HL-60 (cell line): Measurements from ENCODE around the gene RAD23A.

Source experiments
- DNase-seq, 2 experiments: peaks; one replicate each; pipeline ENCODE4 v3.0.0-alpha.2; 2010 to 2020; ENCODE audit warnings: low read depth in 1 of 2, low spot score in 1 of 2
- H3K27ac ChIP-seq: fragments of 250-450 bp; sonication (Bioruptor Pico); replicated peaks from 2 replicates; pipeline ENCODE4 v1.5.1; 2020; ENCODE audit warnings: mild to moderate bottlenecking, moderate library complexity
- H3K27me3 ChIP-seq: fragments of 250-450 bp; sonication (Bioruptor Pico); 2 replicates; pipeline ENCODE4 v1.5.1; 2021; ENCODE audit warnings: mild to moderate bottlenecking, moderate library complexity; ENCODE audit not compliant: insufficient read depth, poor library complexity, severe bottlenecking
- H3K4me3 ChIP-seq: replicated peaks from 2 replicates; pipeline ENCODE4 v1.5.1; 2011; ENCODE audit warnings: mild to moderate bottlenecking, control low read depth, low read length; ENCODE audit not compliant: insufficient read depth
- GABPA ChIP-seq: IDR thresholded peaks from 2 replicates; pipeline ENCODE4 v1.6.1; 2012; ENCODE audit warnings: low read depth
- POLR2AphosphoS5 ChIP-seq: IDR thresholded peaks from 2 replicates; pipeline ENCODE4 v1.6.1; 2012; ENCODE audit warnings: low read depth
- SPI1 ChIP-seq: IDR thresholded peaks from 2 replicates; pipeline ENCODE4 v1.6.1; 2012; ENCODE audit warnings: low read depth, mild to moderate bottlenecking, borderline replicate concordance
- TF ChIP-seq, protein P1 (sequence below): IDR thresholded peaks from 2 replicates; pipeline ENCODE4 v1.6.1; 2012; ENCODE audit warnings: low read depth; ENCODE audit not compliant: insufficient replicate concordance
- TF ChIP-seq, protein P2 (sequence below): IDR thresholded peaks from one replicate; pipeline ENCODE4 v1.5.1; 2011; ENCODE audit warnings: low read length, control low read depth, inconsistent platforms; ENCODE audit not compliant: insufficient read depth

The RAD23A gene

DNA sequence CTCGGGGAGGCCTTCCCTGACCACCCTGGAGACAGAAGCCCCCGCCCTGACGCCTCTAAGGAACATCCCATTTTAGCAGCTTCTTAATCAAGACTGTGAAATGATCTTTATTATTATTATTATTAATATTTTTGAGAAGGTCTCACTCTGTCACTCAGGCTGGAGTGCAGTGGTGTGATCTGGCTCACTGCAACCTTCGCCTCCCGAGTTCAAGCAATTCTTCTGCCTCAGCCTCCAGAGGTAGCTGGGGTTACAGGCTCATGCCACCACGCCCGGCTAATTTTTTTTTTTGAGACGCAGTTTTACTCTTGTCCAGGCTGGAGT lies 20.1 kb downstream of the RAD23A start:
- TF ChIP-seq SPI1 (no peak), POLR2AphosphoS5 (no peak), GABPA (no peak)
- TF ChIP-seq, protein P1, sequence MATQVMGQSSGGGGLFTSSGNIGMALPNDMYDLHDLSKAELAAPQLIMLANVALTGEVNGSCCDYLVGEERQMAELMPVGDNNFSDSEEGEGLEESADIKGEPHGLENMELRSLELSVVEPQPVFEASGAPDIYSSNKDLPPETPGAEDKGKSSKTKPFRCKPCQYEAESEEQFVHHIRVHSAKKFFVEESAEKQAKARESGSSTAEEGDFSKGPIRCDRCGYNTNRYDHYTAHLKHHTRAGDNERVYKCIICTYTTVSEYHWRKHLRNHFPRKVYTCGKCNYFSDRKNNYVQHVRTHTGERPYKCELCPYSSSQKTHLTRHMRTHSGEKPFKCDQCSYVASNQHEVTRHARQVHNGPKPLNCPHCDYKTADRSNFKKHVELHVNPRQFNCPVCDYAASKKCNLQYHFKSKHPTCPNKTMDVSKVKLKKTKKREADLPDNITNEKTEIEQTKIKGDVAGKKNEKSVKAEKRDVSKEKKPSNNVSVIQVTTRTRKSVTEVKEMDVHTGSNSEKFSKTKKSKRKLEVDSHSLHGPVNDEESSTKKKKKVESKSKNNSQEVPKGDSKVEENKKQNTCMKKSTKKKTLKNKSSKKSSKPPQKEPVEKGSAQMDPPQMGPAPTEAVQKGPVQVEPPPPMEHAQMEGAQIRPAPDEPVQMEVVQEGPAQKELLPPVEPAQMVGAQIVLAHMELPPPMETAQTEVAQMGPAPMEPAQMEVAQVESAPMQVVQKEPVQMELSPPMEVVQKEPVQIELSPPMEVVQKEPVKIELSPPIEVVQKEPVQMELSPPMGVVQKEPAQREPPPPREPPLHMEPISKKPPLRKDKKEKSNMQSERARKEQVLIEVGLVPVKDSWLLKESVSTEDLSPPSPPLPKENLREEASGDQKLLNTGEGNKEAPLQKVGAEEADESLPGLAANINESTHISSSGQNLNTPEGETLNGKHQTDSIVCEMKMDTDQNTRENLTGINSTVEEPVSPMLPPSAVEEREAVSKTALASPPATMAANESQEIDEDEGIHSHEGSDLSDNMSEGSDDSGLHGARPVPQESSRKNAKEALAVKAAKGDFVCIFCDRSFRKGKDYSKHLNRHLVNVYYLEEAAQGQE, result no peak
- TF ChIP-seq, protein P2, sequence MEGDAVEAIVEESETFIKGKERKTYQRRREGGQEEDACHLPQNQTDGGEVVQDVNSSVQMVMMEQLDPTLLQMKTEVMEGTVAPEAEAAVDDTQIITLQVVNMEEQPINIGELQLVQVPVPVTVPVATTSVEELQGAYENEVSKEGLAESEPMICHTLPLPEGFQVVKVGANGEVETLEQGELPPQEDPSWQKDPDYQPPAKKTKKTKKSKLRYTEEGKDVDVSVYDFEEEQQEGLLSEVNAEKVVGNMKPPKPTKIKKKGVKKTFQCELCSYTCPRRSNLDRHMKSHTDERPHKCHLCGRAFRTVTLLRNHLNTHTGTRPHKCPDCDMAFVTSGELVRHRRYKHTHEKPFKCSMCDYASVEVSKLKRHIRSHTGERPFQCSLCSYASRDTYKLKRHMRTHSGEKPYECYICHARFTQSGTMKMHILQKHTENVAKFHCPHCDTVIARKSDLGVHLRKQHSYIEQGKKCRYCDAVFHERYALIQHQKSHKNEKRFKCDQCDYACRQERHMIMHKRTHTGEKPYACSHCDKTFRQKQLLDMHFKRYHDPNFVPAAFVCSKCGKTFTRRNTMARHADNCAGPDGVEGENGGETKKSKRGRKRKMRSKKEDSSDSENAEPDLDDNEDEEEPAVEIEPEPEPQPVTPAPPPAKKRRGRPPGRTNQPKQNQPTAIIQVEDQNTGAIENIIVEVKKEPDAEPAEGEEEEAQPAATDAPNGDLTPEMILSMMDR, result no peak
- Histone ChIP-seq H3K4me3 (no peak overlapping the region), H3K27me3 (no peaks in the 10 kb centered on the region), H3K27ac (no peak overlapping the region)
- no peak for DNase-seq

DNA sequence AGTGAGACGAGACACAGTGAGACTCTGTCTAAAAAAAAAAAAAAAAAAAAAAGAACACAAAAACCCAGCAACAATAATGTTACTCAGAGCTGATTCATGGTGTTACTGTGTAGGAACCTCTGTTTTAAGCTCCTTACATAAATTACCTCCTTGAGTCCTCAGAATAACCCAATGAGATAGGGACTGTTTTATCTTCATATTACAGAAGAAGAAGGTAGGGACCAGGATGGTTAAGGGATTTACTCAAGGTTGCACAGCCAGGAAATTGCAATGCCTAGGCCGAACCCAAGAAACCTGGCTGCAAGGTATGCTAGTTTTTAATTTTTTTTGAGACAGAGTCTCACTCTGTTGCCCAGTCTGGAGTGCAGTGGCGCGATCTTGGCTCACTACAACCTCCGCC lies 22.2 kb downstream of the RAD23A start:
- DNase-seq, result no peak
- Histone ChIP-seq H3K4me3 (no peak overlapping the region), H3K27ac (no peak overlapping the region), H3K27me3 (no peaks in the 10 kb centered on the region)
- TF ChIP-seq, protein P2, result no peak
- TF ChIP-seq, protein P1, result no peak
- TF ChIP-seq GABPA (no peak), SPI1 (no peak), POLR2AphosphoS5 (no peak)

DNA sequence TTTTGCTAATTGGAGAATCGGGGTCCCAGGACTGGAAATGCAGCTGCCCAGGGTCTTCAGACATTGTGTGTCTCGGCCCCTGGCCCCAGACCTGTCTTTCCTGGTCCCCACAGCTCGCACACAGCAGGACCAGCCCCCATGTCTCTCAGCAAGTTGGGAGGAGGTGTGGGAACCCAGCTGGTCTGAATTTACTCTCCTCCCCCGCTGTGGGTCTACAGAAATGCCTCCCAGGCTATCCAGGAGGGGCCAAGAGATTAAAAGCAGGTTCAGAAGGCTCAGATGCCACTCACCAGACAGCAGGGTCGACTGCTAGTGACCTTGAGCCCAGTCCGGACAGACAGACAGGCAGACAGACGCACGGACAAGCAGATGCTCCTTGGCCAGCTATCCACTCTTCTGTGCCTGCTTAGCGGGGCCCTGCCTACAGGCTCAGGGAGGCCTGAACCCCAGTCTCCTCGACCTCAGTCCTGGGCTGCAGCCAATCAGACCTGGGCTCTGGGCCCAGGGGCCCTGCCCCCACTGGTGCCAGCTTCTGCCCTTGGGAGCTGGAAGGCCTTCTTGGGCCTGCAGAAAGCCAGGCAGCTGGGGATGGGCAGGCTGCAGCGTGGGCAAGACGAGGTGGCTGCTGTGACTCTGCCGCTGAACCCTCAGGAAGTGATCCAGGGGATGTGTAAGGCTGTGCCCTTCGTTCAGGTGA lies 23.8 kb downstream of the RAD23A start, which contains the start of gene DAND5:
Gene DAND5 (plus strand): TSS at position 285 of the 697 bp plus-strand sequence. CDS start 85 bp downstream, at position 370.
- H3K4me3 ChIP-seq, result no peak within 1 kb of the TSS
- H3K27ac ChIP-seq, result no peak within 1 kb of the TSS
- H3K27me3 ChIP-seq, result no peaks in the 10 kb centered on the region
- no peak for TF ChIP-seq SPI1
- no peak for TF ChIP-seq GABPA
- TF ChIP-seq, protein P2, result no peak
- TF ChIP-seq POLR2AphosphoS5, result no peak
- TF ChIP-seq, protein P1, result no peak
- DNase-seq, result no peak
